ENCODE data around the gene KRT40. TPM values are rescaled to one million over a fixed set of nuclear protein-coding genes. Genes with fewer than 3 reads are reported as not detected.

Gene KRT40
- total RNA-seq, 2 experiments from 2014 or later, result not detected

- H3K27me3 Mint-ChIP-seq, result peaks cover 23% of the 10 kb centered on the region
- DNase-seq, result no peak
- H3K4me1 Mint-ChIP-seq, result no peaks in the 10 kb centered on the region
- no peak overlapping the region for H3K27ac Mint-ChIP-seq
- ATAC-seq, result no peak
- H3K9me3 Mint-ChIP-seq (ENCODE audit: low read depth), result no peaks in the 10 kb centered on the region
- no peak overlapping the region for H3K4me3 Mint-ChIP-seq
- no peaks in the 10 kb centered on the region for H3K36me3 Mint-ChIP-seq
- CTCF ChIA-PET, result no interaction called here
These were observed 47.1 kb downstream of the KRT40 start for GRCh38 chr17:40936976-40937375.

GRCh38 chr17:40936437-40936971 is 47.6 kb downstream of the KRT40 start:
- CTCF ChIA-PET, result no interaction called here
- no peaks in the 10 kb centered on the region for H3K4me1 Mint-ChIP-seq
- DNase-seq (no peak), ATAC-seq (no peak)
- peaks cover 24% of the 10 kb centered on the region for H3K27me3 Mint-ChIP-seq
- no peak overlapping the region for H3K27ac Mint-ChIP-seq
- H3K4me3 Mint-ChIP-seq, result no peak overlapping the region
- no peaks in the 10 kb centered on the region for H3K9me3 Mint-ChIP-seq (ENCODE audit: low read depth)
- no peaks in the 10 kb centered on the region for H3K36me3 Mint-ChIP-seq

GRCh38 chr17:40935624-40936023 is 48.5 kb downstream of the KRT40 start:
- Mint-ChIP-seq H3K27ac (no peak overlapping the region), H3K27me3 (peaks cover 29% of the 10 kb centered on the region), H3K9me3 (ENCODE audit: low read depth) (no peaks in the 10 kb centered on the region), H3K4me1 (no peaks in the 10 kb centered on the region), H3K36me3 (no peaks in the 10 kb centered on the region), H3K4me3 (no peak overlapping the region)
- DNase-seq (no peak), ATAC-seq (no peak)
- CTCF ChIA-PET, result no interaction called here

GRCh38 chr17:40932608-40933007 is 51.5 kb downstream of the KRT40 start:
- H3K4me1 Mint-ChIP-seq, result no peaks in the 10 kb centered on the region
- H3K27ac Mint-ChIP-seq, result no peak overlapping the region
- H3K9me3 Mint-ChIP-seq (ENCODE audit: low read depth), result no peaks in the 10 kb centered on the region
- ATAC-seq (no peak), DNase-seq (no peak)
- CTCF ChIA-PET, result no interaction called here
- no peaks in the 10 kb centered on the region for H3K36me3 Mint-ChIP-seq
- no peak overlapping the region for H3K4me3 Mint-ChIP-seq
- peaks cover 32% of the 10 kb centered on the region for H3K27me3 Mint-ChIP-seq

GRCh38 chr17:40931311-40931710 is 52.8 kb downstream of the KRT40 start:
- H3K4me3 Mint-ChIP-seq, result no peak overlapping the region
- ATAC-seq (no peak), DNase-seq (no peak)
- H3K9me3 Mint-ChIP-seq (ENCODE audit: low read depth), result no peaks in the 10 kb centered on the region
- no peak overlapping the region for H3K27ac Mint-ChIP-seq
- peaks cover 40% of the 10 kb centered on the region for H3K27me3 Mint-ChIP-seq
- CTCF ChIA-PET, result no interaction called here
- H3K4me1 Mint-ChIP-seq, result no peaks in the 10 kb centered on the region
- H3K36me3 Mint-ChIP-seq, result no peaks in the 10 kb centered on the region

Other genes with a start within 250 kb of the KRT40 start
- gene KRT25, start 229.0 kb downstream of the KRT40 start, total RNA-seq, result not detected
- not detected for gene KRT26, start 212.1 kb downstream of the KRT40 start, total RNA-seq
- gene KRT27, start 201.8 kb downstream of the KRT40 start, total RNA-seq, result not detected
- gene KRT28, start 184.4 kb downstream of the KRT40 start, total RNA-seq, result not detected
- gene KRT10, start 161.7 kb downstream of the KRT40 start, total RNA-seq, result 10 to 100 TPM; 19.2 to 33.7 TPM
- not detected for gene KRT12, start 117.1 kb downstream of the KRT40 start, total RNA-seq
- not detected for gene KRT20, start 99.1 kb downstream of the KRT40 start, total RNA-seq
- gene KRT23, start 46.7 kb downstream of the KRT40 start, total RNA-seq, result not detected
- gene KRT39, start 17.4 kb downstream of the KRT40 start, total RNA-seq, result not detected
- not detected for gene KRTAP3-3, start 9.8 kb upstream of the KRT40 start, total RNA-seq
- not detected for gene KRTAP3-2, start 15.6 kb upstream of the KRT40 start, total RNA-seq
- gene KRTAP3-1, start 24.8 kb upstream of the KRT40 start, total RNA-seq, result not detected
- gene KRTAP1-5, start 42.9 kb upstream of the KRT40 start, total RNA-seq, result not detected
- not detected for gene KRTAP1-4, start 45.9 kb upstream of the KRT40 start, total RNA-seq
- not detected for gene KRTAP1-3, start 50.5 kb upstream of the KRT40 start, total RNA-seq
- not detected for gene KRTAP1-1, start 57.1 kb upstream of the KRT40 start, total RNA-seq
- gene KRTAP2-1, start 63.0 kb upstream of the KRT40 start, total RNA-seq, result not detected
- gene KRTAP2-2, start 70.9 kb upstream of the KRT40 start, total RNA-seq, result not detected
- gene KRTAP2-3, start 75.8 kb upstream of the KRT40 start, total RNA-seq, result not detected
- gene KRTAP2-4, start 81.6 kb upstream of the KRT40 start, total RNA-seq, result not detected
- not detected for gene KRTAP4-7, start 99.8 kb upstream of the KRT40 start, total RNA-seq
- gene KRTAP4-8, start 113.8 kb upstream of the KRT40 start, total RNA-seq, result not detected
- gene KRTAP4-16, start 117.9 kb upstream of the KRT40 start, total RNA-seq, result not detected
- not detected for gene KRTAP4-9, start 121.1 kb upstream of the KRT40 start, total RNA-seq
- gene KRTAP4-11, start 134.0 kb upstream of the KRT40 start, total RNA-seq, result not detected
- gene KRTAP4-12, start 139.9 kb upstream of the KRT40 start, total RNA-seq, result not detected
- gene KRTAP4-6, start 156.2 kb upstream of the KRT40 start, total RNA-seq, result not detected
- gene KRTAP4-5, start 165.5 kb upstream of the KRT40 start, total RNA-seq, result not detected
- gene KRTAP4-4, start 176.4 kb upstream of the KRT40 start, total RNA-seq, result not detected
- not detected for gene KRTAP4-3, start 183.9 kb upstream of the KRT40 start, total RNA-seq
- not detected for gene KRTAP4-2, start 193.9 kb upstream of the KRT40 start, total RNA-seq
- not detected for gene KRTAP4-1, start 200.6 kb upstream of the KRT40 start, total RNA-seq
- not detected for gene KRTAP9-1, start 205.6 kb upstream of the KRT40 start, total RNA-seq
- not detected for gene KRTAP9-2, start 242.3 kb upstream of the KRT40 start, total RNA-seq
- gene KRTAP9-3, start 248.1 kb upstream of the KRT40 start, total RNA-seq, result not detected

Data from activated CD8-positive, alpha-beta memory T cell treated with anti-CD3 and anti-CD28 coated beads, Interleukin-2, amount 10 ng/mL, durations not matched to agents 7 days and 5 days (primary cell).